Left ventricle myocardium inferior (tissue), 1 donor: ENCODE measurements around the gene FBXO28. TPM values are rescaled to one million over a fixed set of nuclear protein-coding genes. Genes with fewer than 3 reads are reported as not detected.

ENCODE experiments used
- DNase-seq: peaks from one replicate; pipeline ENCODE4 v3.0.0-alpha.2; 2020
- H3K27ac ChIP-seq: fragments of 200-600 bp; replicated peaks from 2 replicates; pipeline ENCODE4 v1.8.0; 2021
- H3K27me3 ChIP-seq: fragments of 200-600 bp; 2 replicates; pipeline ENCODE4 v1.8.0; 2021; ENCODE audit warnings: low read depth
- H3K36me3 ChIP-seq: fragments of 200-600 bp; 2 replicates; pipeline ENCODE4 v1.8.0; 2021
- H3K4me1 ChIP-seq: fragments of 200-600 bp; 2 replicates; pipeline ENCODE4 v1.8.0; 2021
- H3K4me3 ChIP-seq: fragments of 200-600 bp; 2 replicates; pipeline ENCODE4 v1.8.0; 2021; ENCODE audit warnings: mild to moderate bottlenecking, moderate library complexity
- H3K9me3 ChIP-seq: fragments of 200-600 bp; replicated peaks from 2 replicates; pipeline ENCODE4 v1.8.0; 2021
- intact Hi-C: fragments of 100-400 bp; cut with micrococcal nuclease; formaldehyde crosslinking; loops from one replicate; pipeline ENCODE4 v1.11.0; 2022
- total RNA-seq: library from RNA; stranded (reverse); fragmentation: NEBNext Ultra II Directional; extraction: Animal tissue kit (Norgen Biotek cat#: 25700); gene quantifications from one replicate; pipeline ENCODE4 v1.2.1, GENCODE V29; 2021
- TF ChIP-seq, protein P1 (sequence below): fragments of 200-600 bp; IDR thresholded peaks from 2 replicates; pipeline ENCODE4 v1.8.0; 2021; ENCODE audit warnings: antibody characterized with exemption, mild to moderate bottlenecking, borderline replicate concordance
- donor health status: DM: no; HTN: yes; CAD: no; lungs with severe emphysema.

The FBXO28 gene
- total RNA-seq, 1 donor from 2014 or later: 18.8 TPM

DNA sequence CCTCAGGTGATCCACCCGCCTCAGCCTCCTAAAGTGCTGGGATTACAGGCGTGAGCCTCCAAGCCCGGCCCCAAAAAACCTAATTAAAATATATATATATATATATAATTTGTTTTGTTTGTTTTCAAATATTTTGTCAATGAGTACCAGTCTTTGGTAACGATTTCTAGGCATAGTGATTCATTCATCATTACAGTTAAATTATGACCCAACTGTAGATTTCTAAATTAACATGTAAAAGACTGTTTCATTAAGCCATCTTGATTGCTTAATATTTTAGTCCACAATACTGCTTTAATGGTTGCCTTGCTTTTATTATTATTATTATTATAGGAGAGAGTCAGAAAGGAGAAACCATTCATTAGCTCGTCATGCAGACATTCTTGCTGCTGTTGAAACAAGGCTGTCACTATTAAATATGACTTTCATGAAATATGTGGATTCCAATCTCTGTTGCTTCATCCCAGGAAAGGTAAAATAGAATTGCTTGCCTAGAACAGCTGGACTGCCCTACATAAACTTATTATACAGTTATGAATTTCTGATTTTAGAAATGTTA, 19.9 kb downstream of the FBXO28 start:
- no peaks in the 10 kb centered on the region for H3K4me1 ChIP-seq
- intact Hi-C loops: no loop called here
- peaks cover 5% of the 10 kb centered on the region for H3K9me3 ChIP-seq
- no peaks in the 10 kb centered on the region for H3K27me3 ChIP-seq
- DNase-seq: no peak
- TF ChIP-seq, protein P1, sequence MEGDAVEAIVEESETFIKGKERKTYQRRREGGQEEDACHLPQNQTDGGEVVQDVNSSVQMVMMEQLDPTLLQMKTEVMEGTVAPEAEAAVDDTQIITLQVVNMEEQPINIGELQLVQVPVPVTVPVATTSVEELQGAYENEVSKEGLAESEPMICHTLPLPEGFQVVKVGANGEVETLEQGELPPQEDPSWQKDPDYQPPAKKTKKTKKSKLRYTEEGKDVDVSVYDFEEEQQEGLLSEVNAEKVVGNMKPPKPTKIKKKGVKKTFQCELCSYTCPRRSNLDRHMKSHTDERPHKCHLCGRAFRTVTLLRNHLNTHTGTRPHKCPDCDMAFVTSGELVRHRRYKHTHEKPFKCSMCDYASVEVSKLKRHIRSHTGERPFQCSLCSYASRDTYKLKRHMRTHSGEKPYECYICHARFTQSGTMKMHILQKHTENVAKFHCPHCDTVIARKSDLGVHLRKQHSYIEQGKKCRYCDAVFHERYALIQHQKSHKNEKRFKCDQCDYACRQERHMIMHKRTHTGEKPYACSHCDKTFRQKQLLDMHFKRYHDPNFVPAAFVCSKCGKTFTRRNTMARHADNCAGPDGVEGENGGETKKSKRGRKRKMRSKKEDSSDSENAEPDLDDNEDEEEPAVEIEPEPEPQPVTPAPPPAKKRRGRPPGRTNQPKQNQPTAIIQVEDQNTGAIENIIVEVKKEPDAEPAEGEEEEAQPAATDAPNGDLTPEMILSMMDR: no peak
- no peak overlapping the region for H3K27ac ChIP-seq
- peaks cover 64% of the 10 kb centered on the region for H3K36me3 ChIP-seq
- no peak overlapping the region for H3K4me3 ChIP-seq

DNA sequence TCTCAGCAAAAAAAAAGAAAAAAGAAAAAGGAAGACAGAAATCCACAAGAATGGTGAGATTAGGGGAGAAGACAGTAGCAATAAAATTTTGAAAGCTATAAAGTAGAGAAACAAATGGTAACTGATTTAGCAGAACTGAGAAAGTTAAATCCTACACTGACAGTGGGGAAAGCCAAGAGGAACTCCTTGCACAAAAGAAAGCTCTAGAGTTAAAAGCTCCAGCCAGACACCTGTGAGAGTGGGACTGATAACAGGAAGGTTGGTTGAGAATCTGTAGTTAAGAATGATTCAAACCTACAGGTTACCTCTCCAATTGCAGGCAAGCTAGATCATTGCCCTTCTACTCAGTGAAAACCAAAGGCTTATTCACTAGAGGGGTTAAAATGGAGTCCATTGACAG, 23.6 kb downstream of the FBXO28 start:
- no peaks in the 10 kb centered on the region for H3K27me3 ChIP-seq
- no peaks in the 10 kb centered on the region for H3K9me3 ChIP-seq
- peaks cover 59% of the 10 kb centered on the region for H3K36me3 ChIP-seq
- H3K4me3 ChIP-seq: no peak overlapping the region
- H3K27ac ChIP-seq: no peak overlapping the region
- DNase-seq: no peak
- H3K4me1 ChIP-seq: no peaks in the 10 kb centered on the region
- TF ChIP-seq, protein P1: no peak
- intact Hi-C loops: no loop called here

- no peak overlapping the region for H3K27ac ChIP-seq
- peaks cover 52% of the 10 kb centered on the region for H3K36me3 ChIP-seq
- intact Hi-C loops: no loop called here
- no peaks in the 10 kb centered on the region for H3K9me3 ChIP-seq
- DNase-seq: no peak
- TF ChIP-seq, protein P1: no peak
- no peaks in the 10 kb centered on the region for H3K4me1 ChIP-seq
- H3K27me3 ChIP-seq: no peaks in the 10 kb centered on the region
- no peak overlapping the region for H3K4me3 ChIP-seq
These were observed 24.3 kb downstream of the FBXO28 start for GRCh38 chr1:224138198-224138597.

DNA sequence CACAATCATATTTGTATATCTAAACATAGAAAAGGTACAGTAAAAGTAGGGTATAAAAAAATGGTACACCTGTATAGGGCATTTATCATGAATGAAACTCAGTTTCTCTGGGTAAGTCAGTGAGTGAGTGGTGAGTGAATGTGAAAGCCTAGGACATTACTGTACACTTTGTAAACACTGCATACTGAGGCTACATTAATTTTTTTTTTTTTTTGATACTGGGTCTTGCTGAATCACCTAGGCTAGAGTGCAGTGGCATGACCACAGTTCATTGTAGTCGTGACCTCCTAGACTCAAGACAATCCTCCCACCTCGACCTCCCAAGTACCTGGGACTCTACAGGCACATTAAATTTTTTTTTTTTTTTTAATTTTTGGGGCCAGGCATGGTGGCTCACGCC, 27.8 kb downstream of the FBXO28 start:
- Histone ChIP-seq H3K27ac (no peak overlapping the region), H3K4me1 (no peaks in the 10 kb centered on the region), H3K9me3 (no peaks in the 10 kb centered on the region), H3K4me3 (no peak overlapping the region), H3K27me3 (no peaks in the 10 kb centered on the region), H3K36me3 (peaks cover 39% of the 10 kb centered on the region)
- DNase-seq: no peak
- TF ChIP-seq, protein P1: no peak
- intact Hi-C loops: no loop called here

DNA sequence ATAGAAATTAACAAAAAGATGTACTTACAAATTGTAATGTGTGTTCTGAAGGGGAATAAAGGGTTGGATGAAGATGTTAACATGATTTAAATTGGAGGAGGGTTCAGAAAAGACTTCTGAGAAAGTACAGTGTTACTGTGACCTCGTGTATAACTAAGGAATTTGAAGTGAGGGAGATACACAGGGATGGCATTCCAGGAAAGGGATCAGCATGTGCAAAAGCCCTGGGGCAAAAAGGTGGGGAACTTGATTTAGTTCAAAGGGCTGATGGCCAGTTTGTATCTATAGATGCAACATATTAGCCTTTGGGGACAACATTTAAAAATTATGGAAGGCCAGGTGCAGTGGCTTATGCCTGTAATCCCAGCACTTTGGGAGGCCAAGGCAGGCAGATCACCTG, 35.8 kb downstream of the FBXO28 start:
- H3K4me1 ChIP-seq: no peaks in the 10 kb centered on the region
- no peaks in the 10 kb centered on the region for H3K27me3 ChIP-seq
- peaks cover 31% of the 10 kb centered on the region for H3K36me3 ChIP-seq
- no peaks in the 10 kb centered on the region for H3K9me3 ChIP-seq
- intact Hi-C loops: no loop called here
- TF ChIP-seq, protein P1: no peak
- H3K27ac ChIP-seq: no peak overlapping the region
- no peak for DNase-seq
- H3K4me3 ChIP-seq: no peak overlapping the region
